Panc1 (cell line): ENCODE results near the gene PTPRJ. TPM values are rescaled to one million over a fixed set of nuclear protein-coding genes. Genes with fewer than 3 reads are reported as not detected.

Experiments
- ATAC-seq: fragments of 200-7000 bp; cut with Tn5 transposase; 2 replicates; pipeline ENCODE4 v1.9.1; 2020; ENCODE audit warnings: mild to moderate bottlenecking, moderate library complexity
- BruUV-seq: library from RNA; stranded (reverse); fragments of 400-500 nt; replicated peaks from 2 replicates; lab custom pipeline; 2021; lab: Mats Ljungman, UMichigan
- CTCF ChIA-PET: fragments of 300-600 bp; sonication (Branson Sonifier 250); formaldehyde crosslinking; loops from one replicate; lab custom pipeline; 2022; ENCODE audit warnings: antibody characterized with exemption; lab: Charles Lee
- POLR2A ChIA-PET: fragments of 300-600 bp; sonication (Branson Sonifier 250); formaldehyde crosslinking; loops from one replicate; lab custom pipeline; 2022; ENCODE audit warnings: antibody characterized with exemption; lab: Charles Lee
- DNase-seq: peaks from one replicate; pipeline ENCODE4 v3.0.0-alpha.2; 2010; ENCODE audit warnings: low read depth, low spot score
- H3K27ac ChIP-seq: 2 replicates; pipeline ENCODE4 v1.5.1; 2011; ENCODE audit warnings: mild to moderate bottlenecking, low read length, inconsistent platforms
- H3K27me3 ChIP-seq: fragments of 200-500 bp; sonication (Bioruptor generic); 2 replicates; pipeline ENCODE4 v1.6.0; 2014; ENCODE audit warnings: low read length, inconsistent platforms; ENCODE audit not compliant: control insufficient read depth, insufficient read depth
- H3K36me3 ChIP-seq: fragments of 200-500 bp; sonication (Bioruptor generic); 2 replicates; pipeline ENCODE4 v1.5.1; 2014; ENCODE audit warnings: inconsistent platforms, mild to moderate bottlenecking, low read length, moderate library complexity; ENCODE audit not compliant: control insufficient read depth, insufficient read depth
- H3K4me1 ChIP-seq: 2 replicates; pipeline ENCODE4 v1.5.1; 2011; ENCODE audit warnings: inconsistent platforms, mild to moderate bottlenecking, low read length, moderate library complexity; ENCODE audit not compliant: control insufficient read depth, insufficient read depth
- H3K4me3 ChIP-seq, 2 experiments: 2 replicates each; pipeline ENCODE4 v1.5.1; 2011 to 2012; ENCODE audit warnings: low read depth in 2 of 2, low read length in 2 of 2, mild to moderate bottlenecking in 2 of 2, inconsistent platforms in 1 of 2, moderate library complexity in 1 of 2
- H3K9me3 ChIP-seq: fragments of 200-500 bp; sonication (Bioruptor generic); 2 replicates; pipeline ENCODE4 v1.5.1; 2014; ENCODE audit warnings: low read depth, mild to moderate bottlenecking, inconsistent platforms, low read length, moderate library complexity; ENCODE audit not compliant: control insufficient read depth, insufficient read depth
- POLR2AphosphoS5 ChIP-seq: IDR thresholded peaks from 2 replicates; pipeline ENCODE4 v1.6.1; 2012; ENCODE audit warnings: mild to moderate bottlenecking, low read depth, low read length, moderate library complexity
- SIN3A ChIP-seq: IDR thresholded peaks from 2 replicates; pipeline ENCODE4 v1.6.1; 2012; ENCODE audit warnings: low read depth, mild to moderate bottlenecking, low read length, moderate library complexity, borderline replicate concordance; ENCODE audit not compliant: insufficient read depth
- TCF7L2 ChIP-seq: IDR thresholded peaks from 2 replicates; pipeline ENCODE4 v1.6.1; 2011; ENCODE audit warnings: mild to moderate bottlenecking, low read depth, low read length, inconsistent platforms
- in situ Hi-C: cut with HindIII; loops from 2 replicates; pipeline ENCODE4 v1.10.0; 2016; ENCODE audit warnings: low sequenced_read_pairs, low pct_unique_long_range_greater_than_20kb
- intact Hi-C: fragments of 100-400 bp; cut with micrococcal nuclease; formaldehyde crosslinking; loops from one replicate; pipeline ENCODE4 v1.10.0; 2022; ENCODE audit not compliant: unreplicated experiment
- total RNA-seq: library from RNA; stranded (reverse); gene quantifications from one replicate; pipeline ENCODE4 v1.2.1, GENCODE V29; 2021; ENCODE audit not compliant: unreplicated experiment
- TF ChIP-seq, protein P1 (sequence below): fragments of 450-650 bp; IDR thresholded peaks from 2 replicates; pipeline ENCODE4 v1.5.1; 2017; ENCODE audit warnings: mild to moderate bottlenecking
- TF ChIP-seq, protein P2 (sequence below), 2 experiments: IDR thresholded peaks; 2 replicates each; pipeline ENCODE4 v1.6.1; 2011 to 2012; ENCODE audit warnings: low read depth in 2 of 2, control low read depth in 1 of 2, low read length in 1 of 2, mild to moderate bottlenecking in 1 of 2, moderate library complexity in 1 of 2; ENCODE audit not compliant: insufficient read depth in 1 of 2

Gene PTPRJ
- total RNA-seq, 1 experiment from 2014 or later, result 73.6 TPM

DNA sequence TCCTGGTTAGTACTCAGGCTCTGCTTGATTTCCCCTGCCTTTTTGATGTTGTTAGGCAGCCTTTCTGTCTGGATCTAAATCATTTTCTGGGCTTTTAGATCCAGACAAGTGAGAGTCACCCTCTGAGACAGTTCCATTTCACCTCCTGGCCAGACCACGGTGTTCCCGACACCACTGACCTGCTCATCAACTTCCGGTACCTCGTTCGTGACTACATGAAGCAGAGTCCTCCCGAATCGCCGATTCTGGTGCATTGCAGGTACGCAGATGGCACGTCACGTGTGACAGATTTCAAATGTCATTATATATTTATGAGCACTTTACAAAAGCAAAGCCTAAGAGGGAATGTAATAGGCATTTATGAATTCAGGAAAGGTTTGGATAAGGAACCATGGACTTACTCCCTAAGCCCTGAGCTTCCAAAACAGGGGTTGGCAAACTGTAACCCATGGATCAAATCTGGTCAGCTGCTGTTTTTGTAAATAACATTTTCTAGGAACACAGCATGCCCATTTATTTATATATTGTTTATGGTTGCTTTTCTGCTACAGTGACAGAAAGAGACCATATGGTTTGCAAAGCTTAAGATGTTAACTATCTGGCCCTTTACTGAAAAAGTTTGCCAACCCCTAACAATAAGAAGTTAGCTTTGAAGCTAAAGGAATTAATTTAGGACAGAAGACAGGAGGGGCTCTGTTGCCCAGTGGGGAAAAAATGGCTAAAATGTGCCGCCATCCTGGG lies 183.2 kb downstream of the PTPRJ start:
- in situ Hi-C loops (no loop called here), intact Hi-C loops (no loop called here)
- Histone ChIP-seq H3K36me3 (peaks cover 11% of the 10 kb centered on the region), H3K27me3 (no peaks in the 10 kb centered on the region), H3K4me3 (no peak overlapping the region), H3K4me1 (no peaks in the 10 kb centered on the region), H3K9me3 (no peaks in the 10 kb centered on the region), H3K27ac (no peak overlapping the region)
- DNase-seq (no peak), ATAC-seq (no peak)
- BruUV-seq, result no TSS peak
- TF ChIP-seq POLR2AphosphoS5, result no peak
- TF ChIP-seq, protein P1, sequence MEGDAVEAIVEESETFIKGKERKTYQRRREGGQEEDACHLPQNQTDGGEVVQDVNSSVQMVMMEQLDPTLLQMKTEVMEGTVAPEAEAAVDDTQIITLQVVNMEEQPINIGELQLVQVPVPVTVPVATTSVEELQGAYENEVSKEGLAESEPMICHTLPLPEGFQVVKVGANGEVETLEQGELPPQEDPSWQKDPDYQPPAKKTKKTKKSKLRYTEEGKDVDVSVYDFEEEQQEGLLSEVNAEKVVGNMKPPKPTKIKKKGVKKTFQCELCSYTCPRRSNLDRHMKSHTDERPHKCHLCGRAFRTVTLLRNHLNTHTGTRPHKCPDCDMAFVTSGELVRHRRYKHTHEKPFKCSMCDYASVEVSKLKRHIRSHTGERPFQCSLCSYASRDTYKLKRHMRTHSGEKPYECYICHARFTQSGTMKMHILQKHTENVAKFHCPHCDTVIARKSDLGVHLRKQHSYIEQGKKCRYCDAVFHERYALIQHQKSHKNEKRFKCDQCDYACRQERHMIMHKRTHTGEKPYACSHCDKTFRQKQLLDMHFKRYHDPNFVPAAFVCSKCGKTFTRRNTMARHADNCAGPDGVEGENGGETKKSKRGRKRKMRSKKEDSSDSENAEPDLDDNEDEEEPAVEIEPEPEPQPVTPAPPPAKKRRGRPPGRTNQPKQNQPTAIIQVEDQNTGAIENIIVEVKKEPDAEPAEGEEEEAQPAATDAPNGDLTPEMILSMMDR, result no peak
- TF ChIP-seq, protein P2, sequence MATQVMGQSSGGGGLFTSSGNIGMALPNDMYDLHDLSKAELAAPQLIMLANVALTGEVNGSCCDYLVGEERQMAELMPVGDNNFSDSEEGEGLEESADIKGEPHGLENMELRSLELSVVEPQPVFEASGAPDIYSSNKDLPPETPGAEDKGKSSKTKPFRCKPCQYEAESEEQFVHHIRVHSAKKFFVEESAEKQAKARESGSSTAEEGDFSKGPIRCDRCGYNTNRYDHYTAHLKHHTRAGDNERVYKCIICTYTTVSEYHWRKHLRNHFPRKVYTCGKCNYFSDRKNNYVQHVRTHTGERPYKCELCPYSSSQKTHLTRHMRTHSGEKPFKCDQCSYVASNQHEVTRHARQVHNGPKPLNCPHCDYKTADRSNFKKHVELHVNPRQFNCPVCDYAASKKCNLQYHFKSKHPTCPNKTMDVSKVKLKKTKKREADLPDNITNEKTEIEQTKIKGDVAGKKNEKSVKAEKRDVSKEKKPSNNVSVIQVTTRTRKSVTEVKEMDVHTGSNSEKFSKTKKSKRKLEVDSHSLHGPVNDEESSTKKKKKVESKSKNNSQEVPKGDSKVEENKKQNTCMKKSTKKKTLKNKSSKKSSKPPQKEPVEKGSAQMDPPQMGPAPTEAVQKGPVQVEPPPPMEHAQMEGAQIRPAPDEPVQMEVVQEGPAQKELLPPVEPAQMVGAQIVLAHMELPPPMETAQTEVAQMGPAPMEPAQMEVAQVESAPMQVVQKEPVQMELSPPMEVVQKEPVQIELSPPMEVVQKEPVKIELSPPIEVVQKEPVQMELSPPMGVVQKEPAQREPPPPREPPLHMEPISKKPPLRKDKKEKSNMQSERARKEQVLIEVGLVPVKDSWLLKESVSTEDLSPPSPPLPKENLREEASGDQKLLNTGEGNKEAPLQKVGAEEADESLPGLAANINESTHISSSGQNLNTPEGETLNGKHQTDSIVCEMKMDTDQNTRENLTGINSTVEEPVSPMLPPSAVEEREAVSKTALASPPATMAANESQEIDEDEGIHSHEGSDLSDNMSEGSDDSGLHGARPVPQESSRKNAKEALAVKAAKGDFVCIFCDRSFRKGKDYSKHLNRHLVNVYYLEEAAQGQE (IDR thresholded peaks at IDR 0.05; ENCODE audit: insufficient read depth in 1 of 2, low read depth in 2 of 2, low read length in 1 of 2), result no peak
- TF ChIP-seq SIN3A, result no peak
- TF ChIP-seq TCF7L2, result no peak
- ChIA-PET CTCF (no interaction called here), POLR2A (no interaction called here)

DNA sequence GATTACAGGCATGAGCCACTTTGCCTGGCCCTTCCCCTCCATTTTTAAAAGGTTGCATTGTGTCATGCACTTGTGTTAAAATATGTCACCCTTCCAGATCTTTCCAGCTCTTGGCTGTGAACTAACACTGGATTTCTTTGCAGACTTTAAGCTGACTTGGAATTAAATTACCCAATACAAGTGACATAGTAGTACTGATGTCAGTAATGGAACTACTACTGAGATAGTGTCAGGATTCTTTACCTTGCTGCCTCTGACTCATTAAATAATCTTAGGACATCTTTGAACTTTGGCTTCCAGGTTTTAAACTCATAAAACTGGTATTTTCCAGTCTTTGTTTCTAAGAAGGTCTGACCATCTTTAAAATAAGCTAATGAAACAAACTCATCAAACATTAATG lies 184.5 kb downstream of the PTPRJ start:
- Histone ChIP-seq H3K27ac (no peak overlapping the region), H3K4me3 (no peak overlapping the region), H3K36me3 (peaks cover 11% of the 10 kb centered on the region), H3K27me3 (no peaks in the 10 kb centered on the region), H3K4me1 (no peaks in the 10 kb centered on the region), H3K9me3 (no peaks in the 10 kb centered on the region)
- ATAC-seq, result no peak
- BruUV-seq, result no TSS peak
- CTCF ChIA-PET, result no interaction called here
- POLR2A ChIA-PET, result no interaction called here
- intact Hi-C loops, result no loop called here
- in situ Hi-C loops, result no loop called here
- DNase-seq, result no peak
- TF ChIP-seq, protein P1, result no peak
